Retinal pigment epithelial cell (primary cell): Measurements from ENCODE around the gene SORBS1.
A peak's percentile ranks its signal among the peaks of the same experiment; 100 is the strongest.
"Not testable (repeated sequence)": the region's sequence is repeated elsewhere in the genome, so short reads cannot be mapped to it uniquely, and the experiment has no call there.

ENCODE experiments used
- DNase-seq: peaks from one replicate; pipeline ENCODE4 v3.0.0-alpha.2; 2010; ENCODE audit warnings: low read depth
- H3K4me3 ChIP-seq: 2 replicates; pipeline ENCODE4 v1.5.1; 2011; ENCODE audit warnings: mild to moderate bottlenecking, low read length, control low read depth, moderate library complexity
- TF ChIP-seq, protein P1 (sequence below): conservative IDR thresholded peaks from 2 replicates; pipeline ENCODE4 v1.5.1; 2011; ENCODE audit warnings: low read depth, low read length, control low read depth, inconsistent platforms

The SORBS1 gene

DNA sequence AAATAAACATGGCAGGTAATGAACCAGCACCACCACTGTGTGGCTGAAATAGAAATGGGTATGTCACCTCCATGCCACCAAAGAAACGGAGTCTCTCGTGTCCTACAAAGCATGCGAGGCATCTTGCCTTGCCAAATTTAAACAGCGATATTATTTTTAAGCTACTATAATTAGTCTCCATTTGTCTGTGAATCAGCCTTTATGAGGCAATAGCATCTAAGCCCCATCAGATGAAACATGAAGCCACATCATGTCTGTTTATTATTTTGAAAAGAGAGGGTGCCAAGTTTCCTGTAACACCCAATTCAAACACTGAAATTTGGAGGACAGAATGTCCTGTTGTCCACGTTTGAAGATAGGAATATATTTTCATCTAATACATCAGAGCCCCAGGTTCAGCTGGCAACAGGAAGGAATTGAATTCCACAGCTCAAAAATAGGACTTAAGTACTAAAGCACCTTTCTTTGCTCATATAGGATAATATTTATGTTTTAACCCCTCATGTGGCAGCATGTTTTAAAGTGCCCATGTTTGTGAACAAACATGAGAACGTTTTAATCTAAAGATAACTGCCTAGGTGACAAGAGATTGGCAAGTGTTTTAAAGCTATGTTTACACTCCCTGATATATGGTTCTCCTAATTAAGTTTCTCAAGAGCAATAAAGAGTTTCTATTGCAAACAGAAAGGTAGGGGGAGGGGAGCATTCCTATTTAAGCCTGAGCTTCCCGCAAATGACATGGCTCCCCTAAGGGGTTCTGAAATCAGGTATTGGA lies 86.8 kb downstream of the SORBS1 start:
- H3K4me3 ChIP-seq, result no peak overlapping the region
- TF ChIP-seq, protein P1, sequence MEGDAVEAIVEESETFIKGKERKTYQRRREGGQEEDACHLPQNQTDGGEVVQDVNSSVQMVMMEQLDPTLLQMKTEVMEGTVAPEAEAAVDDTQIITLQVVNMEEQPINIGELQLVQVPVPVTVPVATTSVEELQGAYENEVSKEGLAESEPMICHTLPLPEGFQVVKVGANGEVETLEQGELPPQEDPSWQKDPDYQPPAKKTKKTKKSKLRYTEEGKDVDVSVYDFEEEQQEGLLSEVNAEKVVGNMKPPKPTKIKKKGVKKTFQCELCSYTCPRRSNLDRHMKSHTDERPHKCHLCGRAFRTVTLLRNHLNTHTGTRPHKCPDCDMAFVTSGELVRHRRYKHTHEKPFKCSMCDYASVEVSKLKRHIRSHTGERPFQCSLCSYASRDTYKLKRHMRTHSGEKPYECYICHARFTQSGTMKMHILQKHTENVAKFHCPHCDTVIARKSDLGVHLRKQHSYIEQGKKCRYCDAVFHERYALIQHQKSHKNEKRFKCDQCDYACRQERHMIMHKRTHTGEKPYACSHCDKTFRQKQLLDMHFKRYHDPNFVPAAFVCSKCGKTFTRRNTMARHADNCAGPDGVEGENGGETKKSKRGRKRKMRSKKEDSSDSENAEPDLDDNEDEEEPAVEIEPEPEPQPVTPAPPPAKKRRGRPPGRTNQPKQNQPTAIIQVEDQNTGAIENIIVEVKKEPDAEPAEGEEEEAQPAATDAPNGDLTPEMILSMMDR, result no peak
- DNase-seq, result no peak

DNA sequence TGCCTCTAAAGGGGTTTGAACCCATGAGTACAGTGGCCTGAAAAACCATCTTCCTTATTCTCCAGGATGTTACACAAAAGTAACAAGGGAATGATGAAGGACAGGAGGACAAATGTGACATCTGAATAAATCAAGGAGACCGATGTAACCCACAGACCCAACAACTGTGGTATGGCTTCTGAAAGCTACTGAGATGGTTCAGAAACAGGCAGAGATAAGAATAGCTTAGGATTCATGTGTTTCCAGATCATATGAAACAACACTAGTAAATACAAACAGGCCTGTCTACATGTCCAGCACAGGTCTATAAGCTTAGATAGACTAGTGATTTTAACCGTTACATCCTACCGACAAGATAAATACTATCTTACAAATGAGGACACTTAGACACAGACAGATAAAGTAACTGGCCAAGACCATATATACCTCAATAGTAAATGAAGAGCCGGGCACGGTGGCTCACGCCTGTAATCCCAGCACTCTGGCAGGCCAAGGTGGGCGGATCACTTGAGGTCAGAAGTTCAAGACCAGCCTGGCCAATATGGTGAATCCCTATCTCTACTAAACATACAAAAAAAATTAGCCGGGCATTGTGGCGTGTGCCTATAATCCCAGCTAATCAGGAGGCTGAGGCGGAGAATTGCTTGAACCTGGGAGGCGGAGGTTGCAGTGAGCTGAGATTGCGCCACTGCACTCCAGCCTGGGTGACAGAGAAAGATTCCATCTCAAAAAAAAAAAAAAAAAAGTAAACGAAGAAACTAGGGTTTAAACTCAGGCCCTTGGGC lies 88.7 kb downstream of the SORBS1 start:
- no peak overlapping the region for H3K4me3 ChIP-seq
- DNase-seq, result no peak
- TF ChIP-seq, protein P1, result no peak

DNA sequence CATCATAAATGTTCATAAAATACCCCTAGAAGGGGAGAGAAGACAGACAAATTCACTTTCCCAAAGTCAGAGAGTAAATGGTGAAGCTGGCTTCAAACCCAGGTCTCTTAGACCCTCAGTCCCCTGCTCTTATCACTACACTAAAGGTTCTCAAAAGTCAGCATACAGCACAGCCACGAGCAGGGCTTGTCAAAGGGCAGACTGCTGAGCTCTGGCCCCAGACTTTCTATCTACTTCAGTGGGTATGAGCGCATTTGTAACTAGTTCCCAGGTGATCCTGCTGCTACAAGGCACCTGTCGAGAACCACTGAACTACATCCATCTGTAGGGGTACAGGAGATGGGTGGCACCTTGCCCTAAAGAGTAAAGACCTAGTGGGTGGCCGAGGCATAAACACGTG lies 91.5 kb downstream of the SORBS1 start:
- DNase-seq, result no peak
- TF ChIP-seq, protein P1, result no peak
- H3K4me3 ChIP-seq, result no peak overlapping the region

DNA sequence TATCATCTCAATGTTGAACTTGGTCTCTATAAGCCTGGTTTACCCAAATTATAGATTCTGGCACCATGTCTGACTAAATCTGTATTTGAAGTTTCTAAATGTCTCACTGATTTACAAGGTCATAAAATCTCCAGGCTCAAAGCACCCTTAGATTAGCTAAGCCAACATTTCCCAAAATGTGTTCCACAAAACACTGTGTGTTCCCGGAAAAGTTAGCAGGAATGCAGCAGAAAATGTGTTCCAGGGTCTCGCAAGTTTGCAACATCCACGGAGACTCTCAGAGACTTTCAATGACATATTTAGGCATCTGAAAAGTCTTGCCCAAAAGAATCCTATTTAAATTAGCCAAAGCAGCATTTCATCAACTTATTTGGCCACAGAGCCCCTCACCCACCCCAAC lies 91.9 kb downstream of the SORBS1 start:
- DNase-seq, result no peak
- H3K4me3 ChIP-seq, result no peak overlapping the region
- TF ChIP-seq, protein P1, result no peak

DNA sequence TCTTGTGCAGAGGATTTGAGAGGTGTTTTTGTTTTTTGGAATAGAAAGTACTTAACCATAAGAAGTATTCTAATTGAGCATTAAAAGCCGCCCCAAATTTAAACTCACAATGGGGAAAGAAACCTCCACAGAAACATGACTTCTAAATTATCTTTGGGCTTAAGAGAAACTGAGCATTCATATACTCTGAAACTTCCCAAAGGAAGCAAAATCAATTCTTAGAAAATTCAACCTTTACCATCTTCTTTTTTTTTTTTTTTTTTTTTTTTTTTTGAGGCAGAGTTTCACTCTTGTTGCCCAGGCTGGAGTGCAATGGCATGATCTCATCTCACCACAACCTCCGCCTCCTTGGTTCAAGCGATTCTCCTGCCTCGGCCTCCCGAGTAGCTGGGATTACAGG lies 93.5 kb downstream of the SORBS1 start:
- H3K4me3 ChIP-seq, DNase-seq: not testable (repeated sequence)

DNA sequence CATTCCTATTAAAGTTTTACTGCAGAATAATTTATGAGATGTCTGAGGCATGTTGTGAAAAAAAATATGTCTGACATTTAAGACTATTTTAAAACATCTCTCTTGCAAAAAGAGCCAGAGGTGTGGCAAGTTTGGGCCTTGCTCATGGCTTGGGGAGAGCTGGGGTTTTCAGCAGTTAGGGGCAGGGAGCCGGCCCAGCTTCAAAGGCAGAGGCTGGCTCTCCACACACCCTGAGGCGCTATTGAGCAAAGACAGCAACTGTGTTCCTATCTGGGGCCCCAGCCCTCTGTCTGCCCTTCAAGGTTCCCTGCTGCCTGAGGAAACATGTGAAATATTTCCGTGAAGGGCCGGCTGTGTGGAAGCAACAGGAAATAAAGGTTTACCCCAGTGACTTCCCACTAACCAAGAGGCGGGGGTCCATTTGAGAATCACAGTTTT lies 94.0 kb downstream of the SORBS1 start:
- H3K4me3 ChIP-seq, result no peak overlapping the region
- TF ChIP-seq, protein P1, result peak; percentile 13
- no peak for DNase-seq

DNA sequence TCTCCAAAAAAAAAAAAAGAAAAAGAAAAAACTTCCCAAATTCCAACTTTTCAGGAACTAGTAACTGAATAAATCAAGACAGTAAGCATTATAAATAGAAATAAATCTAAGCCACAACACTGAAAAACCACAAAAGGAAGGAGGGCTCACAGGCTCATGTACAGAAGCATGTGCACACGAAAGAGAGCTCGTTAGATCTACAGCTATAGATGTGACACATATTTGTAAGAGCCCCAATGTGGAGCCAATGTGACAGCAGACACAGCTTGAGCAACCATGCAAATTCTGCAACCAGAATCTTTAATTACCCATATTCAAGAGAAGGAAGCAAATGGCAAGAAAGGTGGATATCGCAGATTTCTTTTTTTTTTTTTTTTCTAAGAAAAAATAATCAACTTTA lies 94.7 kb downstream of the SORBS1 start:
- H3K4me3 ChIP-seq, result no peak overlapping the region
- no peak for DNase-seq
- TF ChIP-seq, protein P1, result no peak
